HUDEP-2 (cell line): ENCODE measurements around the gene LSR.

Source experiments
- DNase-seq, 76 experiments: peaks; one replicate each; lab custom pipeline; 2025; ENCODE audit not compliant: unreplicated experiment in 76 of 76; lab: John Stamatoyannopoulos, UW

Gene LSR

DNA sequence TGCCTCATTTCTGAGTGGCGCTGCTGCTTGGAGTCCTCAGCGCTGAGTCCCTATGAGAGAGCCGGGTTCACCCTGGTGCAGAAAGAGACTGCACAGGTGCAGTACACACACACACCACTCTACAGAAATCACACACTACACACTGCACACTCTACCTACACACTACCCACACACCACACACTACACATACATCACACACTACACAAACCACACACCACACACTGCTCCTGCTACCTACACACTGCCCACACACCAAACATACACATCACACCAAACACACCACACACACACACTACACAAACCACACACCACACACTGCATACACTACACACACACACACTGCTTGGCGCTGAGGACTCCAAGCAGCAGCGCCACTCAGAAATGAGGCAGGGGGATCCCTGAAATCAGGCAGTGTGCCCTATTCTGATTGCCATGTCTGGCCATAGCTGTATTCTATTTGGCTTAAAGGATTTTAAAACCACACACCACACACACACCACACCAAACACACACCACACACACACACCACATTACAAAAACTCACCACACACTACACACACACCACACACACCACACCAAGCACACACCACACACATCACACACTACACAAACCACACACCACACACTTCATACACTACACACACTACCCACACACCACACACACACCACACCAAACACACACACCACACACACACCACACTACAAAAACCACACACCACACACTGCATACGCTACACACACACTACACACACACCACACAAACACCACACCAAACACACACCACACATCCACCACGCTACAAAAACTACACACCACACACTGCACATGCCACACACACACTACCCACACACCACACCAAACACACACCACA, 48.1 kb downstream of the LSR start:
- DNase-seq = no peak

DNA sequence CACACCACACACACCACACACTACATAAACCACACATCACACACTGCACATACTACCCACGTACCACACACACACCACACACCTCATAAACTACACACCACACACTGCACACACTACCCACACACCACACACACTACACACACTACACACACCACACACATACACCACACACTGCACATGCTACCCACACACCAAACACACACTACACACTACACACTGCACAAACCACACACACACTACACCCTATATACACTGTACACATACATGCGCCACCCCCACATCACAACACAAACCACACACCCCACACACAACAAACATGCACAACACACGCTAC, 48.7 kb downstream of the LSR start:
- DNase-seq = no peak

- DNase-seq = no peak
Measured at GRCh38 chr19:35297922-35298321, 49.1 kb downstream of the LSR start.

DNA sequence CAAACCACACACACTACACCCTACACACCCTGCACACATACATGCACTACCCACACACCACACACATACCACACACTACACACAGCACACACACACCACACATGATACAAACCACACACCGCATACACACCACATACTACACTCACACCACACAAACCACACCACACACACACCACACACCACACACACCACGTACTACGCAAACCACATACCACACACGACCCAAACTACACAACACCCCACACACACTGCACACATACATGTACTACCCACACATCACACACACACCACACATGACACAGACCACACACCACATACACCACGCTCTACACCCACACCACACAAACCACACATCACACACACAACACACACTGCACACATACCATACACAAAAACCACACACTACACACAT, 49.8 kb downstream of the LSR start:
- DNase-seq = no peak

- DNase-seq = peak in 7 of 76 experiments; percentile 14 to 36 (median 23)
Measured at GRCh38 chr19:35299523-35300338, 50.9 kb downstream of the LSR start.

GRCh38 chr19:35300339-35300649, 51.5 kb downstream of the LSR start:
- DNase-seq = no peak

DNA sequence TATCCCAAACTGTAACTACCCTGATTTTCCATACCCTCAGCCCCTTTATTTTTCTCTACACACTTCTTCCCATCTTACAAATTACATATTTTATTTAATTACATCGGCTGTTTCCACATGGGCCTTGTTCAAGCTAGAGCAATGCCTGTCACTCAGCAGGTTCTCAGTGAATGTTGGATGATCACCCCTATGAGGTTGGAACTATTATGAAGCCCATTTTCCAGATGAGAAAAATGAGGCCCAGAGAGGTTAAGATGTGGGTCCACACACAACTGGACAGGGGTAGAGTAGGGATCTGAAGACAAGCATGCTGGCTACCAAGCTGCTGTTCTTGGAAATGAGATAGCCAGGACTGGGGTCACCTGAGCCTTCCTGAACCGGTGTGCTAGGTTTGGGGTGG, 53.2 kb downstream of the LSR start:
- DNase-seq = no peak

- DNase-seq = no peak
Measured at GRCh38 chr19:35302446-35302845, 53.6 kb downstream of the LSR start.

DNA sequence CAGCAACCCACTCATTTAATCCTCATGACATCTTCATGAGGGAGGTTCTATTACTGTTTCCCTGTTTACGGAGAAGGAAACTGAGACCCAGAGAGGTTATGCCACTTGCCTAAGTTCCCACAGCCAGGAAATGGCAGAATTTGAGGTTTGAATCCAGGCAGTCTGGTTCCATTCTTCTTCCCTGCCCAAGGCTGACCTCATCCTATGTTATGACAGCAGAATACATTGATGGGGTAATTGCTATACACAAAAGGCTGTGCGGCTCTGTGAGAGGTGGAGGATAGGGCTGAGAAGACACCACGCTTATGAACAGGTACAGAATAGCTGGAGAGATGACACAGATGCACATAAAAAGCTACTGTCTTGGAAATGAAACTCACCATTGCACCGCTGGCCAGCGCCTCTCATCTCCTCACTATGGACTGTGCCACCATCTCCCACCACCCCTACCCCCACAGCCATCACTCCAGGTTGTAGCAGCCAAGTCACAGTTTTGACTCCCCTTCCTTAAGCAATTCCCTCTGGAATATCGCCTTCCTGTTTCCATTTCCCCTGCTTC, 54.6 kb downstream of the LSR start:
- no peak for DNase-seq

GRCh38 chr19:35304036-35304435, 55.2 kb downstream of the LSR start:
- no peak for DNase-seq

- no peak for DNase-seq
Measured at GRCh38 chr19:35305181-35305580, 56.4 kb downstream of the LSR start.

- DNase-seq = peak in 9 of 76 experiments; percentile 11 to 47 (median 22)
Measured at GRCh38 chr19:35306473-35307246, 57.9 kb downstream of the LSR start.

DNA sequence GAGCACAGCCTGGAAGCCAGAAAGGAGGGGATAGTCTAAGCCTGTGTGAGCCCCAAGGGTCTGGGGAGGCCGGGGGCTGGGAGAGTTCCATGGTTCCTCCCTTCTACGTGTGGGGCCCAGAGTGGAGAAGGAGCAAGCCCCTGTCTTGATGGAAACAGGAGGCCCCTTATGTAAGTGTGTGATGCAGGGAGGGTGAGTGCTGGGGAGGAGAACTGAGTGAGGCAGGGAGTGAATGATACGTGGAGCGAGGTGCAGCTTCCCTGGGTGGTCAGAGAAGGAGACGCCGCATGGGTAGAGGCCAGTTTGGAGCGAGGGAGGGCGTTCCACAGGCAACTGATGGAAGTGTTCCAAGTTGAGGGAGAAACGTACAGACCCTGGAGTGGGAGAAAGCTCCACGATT, 59.1 kb downstream of the LSR start:
- no peak for DNase-seq

GRCh38 chr19:35308910-35309309, 60.1 kb downstream of the LSR start:
- no peak for DNase-seq

DNA sequence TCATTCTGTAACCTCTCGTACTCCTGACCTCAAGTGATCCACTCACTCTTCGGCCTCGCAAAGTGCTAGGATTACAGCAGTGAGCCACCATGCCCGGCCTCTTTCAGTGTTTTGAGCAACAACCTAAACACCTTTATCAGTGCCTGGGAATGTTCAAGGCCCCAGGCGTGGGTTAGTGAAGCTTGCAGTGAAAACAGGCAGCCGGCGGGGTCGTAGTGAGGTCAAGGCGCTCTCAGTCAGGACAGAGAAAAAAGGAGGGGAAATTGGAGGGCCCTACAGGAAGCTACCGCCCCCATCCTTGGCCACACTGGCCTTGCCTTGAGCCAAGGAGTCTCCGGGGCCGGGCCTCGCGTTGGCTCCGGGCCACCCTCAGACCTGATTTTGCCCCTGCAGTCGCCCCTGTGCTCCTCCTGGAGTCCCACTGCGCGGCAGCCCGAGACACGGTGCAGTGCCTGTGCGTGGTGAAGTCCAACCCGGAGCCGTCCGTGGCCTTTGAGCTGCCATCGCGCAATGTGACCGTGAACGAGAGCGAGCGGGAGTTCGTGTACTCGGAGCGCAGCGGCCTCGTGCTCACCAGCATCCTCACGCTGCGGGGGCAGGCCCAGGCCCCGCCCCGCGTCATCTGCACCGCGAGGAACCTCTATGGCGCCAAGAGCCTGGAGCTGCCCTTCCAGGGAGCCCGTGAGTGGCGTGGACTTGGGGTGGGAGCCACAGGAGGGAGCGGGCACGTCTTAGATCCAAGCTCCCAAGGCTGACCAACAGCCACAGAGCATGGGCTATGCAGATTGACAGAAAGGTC, 60.9 kb downstream of the LSR start:
- DNase-seq = no peak

- DNase-seq = no peak
Measured at GRCh38 chr19:35310331-35310730, 61.5 kb downstream of the LSR start.

DNA sequence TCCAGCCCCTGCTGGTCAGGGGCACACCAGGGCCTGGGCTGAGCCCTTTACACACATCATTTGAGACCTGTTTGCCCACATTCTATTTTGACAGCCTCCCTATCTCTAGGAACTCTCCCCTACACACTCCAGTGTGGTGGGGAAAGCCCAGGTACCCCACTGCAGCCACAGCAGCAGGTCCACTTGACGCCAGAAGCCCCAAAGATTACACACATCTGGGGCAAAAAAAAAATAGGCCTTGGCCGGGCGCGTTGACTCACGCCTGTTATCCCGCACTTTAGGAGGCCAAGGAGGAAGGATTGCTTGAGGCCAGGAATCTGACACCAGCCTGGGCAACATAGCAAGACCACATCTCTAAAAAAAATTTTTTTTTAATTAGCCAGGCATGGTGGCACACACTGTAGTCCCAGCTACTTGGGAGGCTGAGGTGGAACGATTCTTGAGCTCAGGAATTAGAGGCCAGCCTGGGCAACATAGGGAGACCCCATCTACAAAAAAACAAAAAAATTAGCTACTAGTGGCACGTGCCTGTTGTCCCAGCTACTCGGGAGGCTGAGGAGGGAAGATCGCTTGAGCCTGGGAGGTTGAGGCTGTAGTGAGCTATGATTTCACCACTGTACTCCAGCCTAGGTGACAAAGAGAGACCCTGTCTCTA, 62.1 kb downstream of the LSR start:
- DNase-seq = no peak

DNA sequence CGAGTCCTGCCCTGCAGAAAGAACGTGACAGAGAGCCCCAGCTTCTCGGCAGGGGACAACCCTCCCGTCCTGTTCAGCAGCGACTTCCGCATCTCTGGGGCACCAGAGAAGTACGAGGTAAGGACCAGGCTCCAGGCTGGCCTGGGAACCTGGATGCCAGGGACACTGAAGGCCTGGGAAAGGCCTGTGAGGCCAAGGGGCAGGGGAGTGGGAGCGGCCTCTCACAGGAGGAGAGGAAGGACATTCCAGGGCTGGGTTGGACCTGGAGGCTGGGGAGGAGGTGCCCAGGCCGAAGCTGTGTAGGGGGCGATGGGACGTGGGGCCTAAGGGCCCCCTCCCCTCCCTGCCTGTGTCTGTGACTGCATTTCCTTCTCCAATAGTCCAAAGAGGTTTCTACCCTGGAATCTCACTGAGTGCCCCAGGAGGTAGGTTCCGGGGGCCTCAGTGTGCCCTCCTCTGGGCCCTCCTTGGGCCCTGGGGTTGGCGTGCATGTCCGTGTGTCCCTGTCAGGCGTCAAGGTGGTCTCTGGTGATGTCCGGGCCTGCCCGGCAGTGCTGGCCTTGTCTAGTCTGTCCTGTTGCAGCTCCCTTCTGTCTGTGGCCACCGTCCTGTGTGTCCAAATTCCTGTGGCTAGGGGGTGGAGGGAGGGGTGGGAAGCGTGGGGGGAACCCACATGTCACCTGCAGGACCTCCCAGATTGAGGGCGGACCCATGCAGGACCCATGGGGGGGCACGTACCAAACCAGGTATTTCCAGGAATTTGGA, 63.3 kb downstream of the LSR start:
- DNase-seq = no peak

- DNase-seq = peak in 5 of 76 experiments; percentile 16 to 24 (median 21)
Measured at GRCh38 chr19:35313587-35313986, 64.8 kb downstream of the LSR start.
